Parathyroid adenoma (tissue), 2 donors: ENCODE results near the gene ATL1.

Experiments
- H2AFZ ChIP-seq: fragments of 300-600 bp; sonication (generic); one replicate; pipeline ENCODE4 v1.7.0; 2017; ENCODE audit warnings: antibody characterized with exemption, mild to moderate bottlenecking
- H3K27ac ChIP-seq: fragments of 300-600 bp; sonication (generic); one replicate; pipeline ENCODE4 v1.7.0; 2017
- H3K27me3 ChIP-seq: fragments of 300-600 bp; sonication (generic); one replicate; pipeline ENCODE4 v1.7.0; 2017; ENCODE audit warnings: low read length; ENCODE audit not compliant: control insufficient read depth, insufficient read depth
- H3K36me3 ChIP-seq: fragments of 300-600 bp; sonication (generic); one replicate; pipeline ENCODE4 v1.7.0; 2017; ENCODE audit warnings: low read length; ENCODE audit not compliant: control insufficient read depth, insufficient read depth
- H3K4me1 ChIP-seq: fragments of 300-600 bp; sonication (generic); one replicate; pipeline ENCODE4 v1.7.0; 2017; ENCODE audit warnings: control low read depth
- H3K4me2 ChIP-seq: fragments of 300-600 bp; sonication (generic); one replicate; pipeline ENCODE4 v1.7.0; 2017; ENCODE audit warnings: low read length
- H3K4me3 ChIP-seq: fragments of 300-600 bp; sonication (generic); one replicate; pipeline ENCODE4 v1.7.0; 2017; ENCODE audit warnings: low read depth, low read length
- H3K79me2 ChIP-seq: fragments of 300-600 bp; sonication (generic); one replicate; pipeline ENCODE4 v1.7.0; 2017; ENCODE audit warnings: control low read depth
- H3K9ac ChIP-seq: fragments of 300-600 bp; sonication (generic); one replicate; pipeline ENCODE4 v1.7.0; 2017; ENCODE audit warnings: mild to moderate bottlenecking
- H3K9me3 ChIP-seq: fragments of 300-600 bp; sonication (generic); one replicate; pipeline ENCODE4 v1.7.0; 2017; ENCODE audit warnings: low read length; ENCODE audit not compliant: control insufficient read depth
- TF ChIP-seq, protein P1 (sequence below): fragments of 300-600 bp; sonication (generic); IDR thresholded peaks from one replicate; pipeline ENCODE4 v1.7.0; 2017; ENCODE audit warnings: antibody characterized with exemption, mild to moderate bottlenecking
- donor health status: primary hyperparathyroidism.

Gene ATL1

GRCh38 chr14:50666772-50667683, 107.1 kb downstream of the ATL1 start:
- TF ChIP-seq, protein P1, sequence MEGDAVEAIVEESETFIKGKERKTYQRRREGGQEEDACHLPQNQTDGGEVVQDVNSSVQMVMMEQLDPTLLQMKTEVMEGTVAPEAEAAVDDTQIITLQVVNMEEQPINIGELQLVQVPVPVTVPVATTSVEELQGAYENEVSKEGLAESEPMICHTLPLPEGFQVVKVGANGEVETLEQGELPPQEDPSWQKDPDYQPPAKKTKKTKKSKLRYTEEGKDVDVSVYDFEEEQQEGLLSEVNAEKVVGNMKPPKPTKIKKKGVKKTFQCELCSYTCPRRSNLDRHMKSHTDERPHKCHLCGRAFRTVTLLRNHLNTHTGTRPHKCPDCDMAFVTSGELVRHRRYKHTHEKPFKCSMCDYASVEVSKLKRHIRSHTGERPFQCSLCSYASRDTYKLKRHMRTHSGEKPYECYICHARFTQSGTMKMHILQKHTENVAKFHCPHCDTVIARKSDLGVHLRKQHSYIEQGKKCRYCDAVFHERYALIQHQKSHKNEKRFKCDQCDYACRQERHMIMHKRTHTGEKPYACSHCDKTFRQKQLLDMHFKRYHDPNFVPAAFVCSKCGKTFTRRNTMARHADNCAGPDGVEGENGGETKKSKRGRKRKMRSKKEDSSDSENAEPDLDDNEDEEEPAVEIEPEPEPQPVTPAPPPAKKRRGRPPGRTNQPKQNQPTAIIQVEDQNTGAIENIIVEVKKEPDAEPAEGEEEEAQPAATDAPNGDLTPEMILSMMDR = no peak
- Histone ChIP-seq H3K27ac (peak overlapping the region; percentile 89), H3K4me2 (peak overlapping the region; percentile 91), H3K9me3 (no peaks in the 10 kb centered on the region), H3K79me2 (peaks cover 19% of the 10 kb centered on the region), H3K4me3 (peak overlapping the region; percentile 98), H3K27me3 (no peaks in the 10 kb centered on the region), H3K36me3 (no peaks in the 10 kb centered on the region), H3K9ac (peak overlapping the region; percentile 70), H2AFZ (peak overlapping the region; percentile 99), H3K4me1 (no peaks in the 10 kb centered on the region)

DNA sequence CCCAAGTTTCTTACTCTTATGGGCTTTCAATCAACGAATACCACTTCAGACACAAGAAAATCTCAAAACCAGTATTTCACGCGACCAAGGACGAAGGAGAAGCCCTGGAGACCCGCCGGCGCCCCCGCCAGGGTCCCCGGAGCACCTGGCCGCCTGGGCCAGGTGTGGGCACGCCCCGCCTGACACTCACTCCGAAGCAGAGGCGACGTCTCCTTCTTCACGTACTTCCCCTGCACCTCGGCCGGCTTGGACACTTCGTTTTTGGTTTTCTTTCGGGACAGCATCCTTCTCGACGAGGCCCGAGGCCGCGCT, 107.7 kb downstream of the ATL1 start:
- H3K4me3 ChIP-seq = peak overlapping the region; percentile 98
- peak overlapping the region; percentile 70 for H3K9ac ChIP-seq
- H3K9me3 ChIP-seq = no peaks in the 10 kb centered on the region
- peaks cover 14% of the 10 kb centered on the region for H3K79me2 ChIP-seq
- H3K4me1 ChIP-seq = no peaks in the 10 kb centered on the region
- TF ChIP-seq, protein P1 = no peak
- no peaks in the 10 kb centered on the region for H3K36me3 ChIP-seq
- no peaks in the 10 kb centered on the region for H3K27me3 ChIP-seq
- H3K27ac ChIP-seq = peak overlapping the region; percentile 89
- peak overlapping the region; percentile 91 for H3K4me2 ChIP-seq
- peak overlapping the region; percentile 99 for H2AFZ ChIP-seq

DNA sequence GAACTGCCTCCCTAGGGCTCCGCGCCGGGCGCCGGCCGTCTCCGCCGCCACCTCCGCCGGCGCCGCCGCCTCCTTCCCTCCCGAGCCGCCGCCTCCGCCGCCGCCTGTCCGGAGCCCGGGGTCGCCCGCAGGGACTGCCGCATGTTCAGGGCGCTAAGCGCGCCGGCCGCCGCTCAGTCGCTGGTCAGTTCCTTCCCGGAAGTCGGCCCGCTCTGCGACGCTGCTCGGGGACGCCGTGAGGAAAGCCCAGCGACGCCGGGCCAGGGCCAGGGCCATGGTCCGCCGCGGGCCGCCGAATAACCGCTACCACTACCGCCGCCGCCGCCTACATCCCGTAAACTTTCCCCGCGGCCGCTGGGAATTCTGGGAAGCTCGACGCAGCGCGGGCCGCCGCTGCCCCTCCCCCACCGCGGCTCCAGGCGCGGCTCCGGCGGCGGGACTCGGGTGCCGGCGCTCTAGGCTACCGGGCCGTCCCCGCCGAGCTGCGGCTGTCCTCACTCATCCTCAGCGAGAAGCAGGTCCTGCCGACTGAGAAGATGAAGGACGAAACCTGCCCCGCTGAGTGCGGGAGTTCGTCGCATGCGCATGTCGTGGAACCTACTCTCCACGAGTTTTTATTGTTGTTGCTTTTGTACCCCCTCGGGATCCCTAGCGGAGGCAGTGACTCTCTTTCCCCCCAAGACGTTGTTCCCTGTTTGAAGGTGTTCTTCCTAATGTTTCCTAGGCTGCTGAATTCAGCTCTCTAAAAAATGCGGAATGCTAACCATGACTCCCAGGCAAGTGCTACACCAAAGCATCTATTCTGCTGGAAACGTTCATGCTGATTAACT, 108.3 kb downstream of the ATL1 start, which contains the start of gene SAV1:
Gene SAV1, minus strand, starts transcription at position 311 of the 830 bp plus-strand sequence. CDS start 339 bp downstream, outside the sequence.
- TF ChIP-seq, protein P1 = no peak
- Histone ChIP-seq H2AFZ (peak within 1 kb of the TSS; percentile 99), H3K4me3 (peak within 1 kb of the TSS; percentile 98), H3K9me3 (no peaks in the 10 kb centered on the region), H3K4me2 (peak within 1 kb of the TSS; percentile 93), H3K4me1 (no peaks in the 10 kb centered on the region), H3K36me3 (no peaks in the 10 kb centered on the region), H3K27me3 (no peaks in the 10 kb centered on the region), H3K9ac (peak within 1 kb of the TSS; percentile 70), H3K27ac (peak within 1 kb of the TSS; percentile 89), H3K79me2 (peaks cover 12% of the 10 kb centered on the region)

GRCh38 chr14:50668826-50669143, 108.8 kb downstream of the ATL1 start:
- H3K4me3 ChIP-seq = peak overlapping the region; percentile 98
- peak overlapping the region; percentile 25 for H3K9ac ChIP-seq
- H2AFZ ChIP-seq = peak overlapping the region; percentile 99
- H3K4me1 ChIP-seq = no peaks in the 10 kb centered on the region
- H3K36me3 ChIP-seq = no peaks in the 10 kb centered on the region
- TF ChIP-seq, protein P1 = no peak
- H3K4me2 ChIP-seq = peak overlapping the region; percentile 93
- H3K27me3 ChIP-seq = no peaks in the 10 kb centered on the region
- H3K9me3 ChIP-seq = no peaks in the 10 kb centered on the region
- H3K79me2 ChIP-seq = peaks cover 10% of the 10 kb centered on the region
- peak overlapping the region; percentile 89 for H3K27ac ChIP-seq
